Measurements from ENCODE around the gene WLS.

The WLS gene

DNA sequence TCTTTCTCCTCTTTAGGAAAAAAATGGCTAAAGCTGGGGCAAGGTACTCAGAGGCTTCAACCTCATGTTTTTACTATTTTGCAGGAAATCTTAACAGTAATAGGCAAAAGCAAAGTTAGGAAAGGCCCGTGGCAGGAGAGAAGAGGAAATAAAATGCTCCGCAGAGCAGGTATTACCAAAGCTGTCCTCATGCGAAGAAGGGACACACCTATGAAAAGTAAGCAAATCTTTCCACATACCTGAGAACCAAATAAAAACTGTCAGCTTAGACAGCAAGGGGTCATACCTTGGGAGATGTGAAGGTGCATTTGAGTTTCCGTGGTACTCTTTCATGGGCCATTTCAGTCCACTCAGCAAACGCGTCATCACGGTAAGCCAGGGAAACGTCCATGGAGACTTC is 73.5 kb downstream of the WLS start:
- TF ChIP-seq L3MBTL2 (conservative IDR thresholded peaks at IDR 0.05) (no peak), FOXM1 (IDR thresholded peaks at IDR 0.05; ENCODE audit: borderline replicate concordance) (no peak), SP1 (IDR thresholded peaks at IDR 0.05) (no peak), FOXK2 (IDR thresholded peaks at IDR 0.05) (no peak), BHLHE40 (IDR thresholded peaks at IDR 0.05; ENCODE audit: borderline replicate concordance) (no peak), FOXA1 (IDR thresholded peaks at IDR 0.05) (no peak), HDGF (IDR thresholded peaks at IDR 0.05; ENCODE audit: borderline replicate concordance) (no peak), CTBP1 (IDR thresholded peaks at IDR 0.05; ENCODE audit: borderline replicate concordance) (no peak), TARDBP (IDR thresholded peaks at IDR 0.05) (no peak), ELF4 (IDR thresholded peaks at IDR 0.05) (no peak), SUZ12 (IDR thresholded peaks at IDR 0.05) (no peak), LEF1 (IDR thresholded peaks at IDR 0.05; ENCODE audit: borderline replicate concordance) (no peak), NFRKB (IDR thresholded peaks at IDR 0.05) (no peak), ZNF384 (IDR thresholded peaks at IDR 0.05) (no peak), ARNT (IDR thresholded peaks at IDR 0.05) (no peak)
- TF ChIP-seq, protein P1, sequence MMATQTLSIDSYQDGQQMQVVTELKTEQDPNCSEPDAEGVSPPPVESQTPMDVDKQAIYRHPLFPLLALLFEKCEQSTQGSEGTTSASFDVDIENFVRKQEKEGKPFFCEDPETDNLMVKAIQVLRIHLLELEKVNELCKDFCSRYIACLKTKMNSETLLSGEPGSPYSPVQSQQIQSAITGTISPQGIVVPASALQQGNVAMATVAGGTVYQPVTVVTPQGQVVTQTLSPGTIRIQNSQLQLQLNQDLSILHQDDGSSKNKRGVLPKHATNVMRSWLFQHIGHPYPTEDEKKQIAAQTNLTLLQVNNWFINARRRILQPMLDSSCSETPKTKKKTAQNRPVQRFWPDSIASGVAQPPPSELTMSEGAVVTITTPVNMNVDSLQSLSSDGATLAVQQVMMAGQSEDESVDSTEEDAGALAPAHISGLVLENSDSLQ (IDR thresholded peaks at IDR 0.05): no peak
- ChIA-PET CTCF (no interaction called here), POLR2A (no interaction called here)
- DNase-seq (ENCODE audit: extremely low spot score): no peak

- CTCF ChIA-PET: no interaction called here
- POLR2A ChIA-PET: no interaction called here
- TF ChIP-seq FOXA1 (IDR thresholded peaks at IDR 0.05) (no peak), ARNT (IDR thresholded peaks at IDR 0.05) (no peak), CTBP1 (IDR thresholded peaks at IDR 0.05; ENCODE audit: borderline replicate concordance) (no peak), L3MBTL2 (conservative IDR thresholded peaks at IDR 0.05) (no peak), ELF4 (IDR thresholded peaks at IDR 0.05) (no peak), LEF1 (IDR thresholded peaks at IDR 0.05; ENCODE audit: borderline replicate concordance) (no peak), FOXK2 (IDR thresholded peaks at IDR 0.05) (no peak), SP1 (IDR thresholded peaks at IDR 0.05) (no peak), SUZ12 (IDR thresholded peaks at IDR 0.05) (no peak), HDGF (IDR thresholded peaks at IDR 0.05; ENCODE audit: borderline replicate concordance) (no peak), TARDBP (IDR thresholded peaks at IDR 0.05) (no peak), FOXM1 (IDR thresholded peaks at IDR 0.05; ENCODE audit: borderline replicate concordance) (no peak), ZNF384 (IDR thresholded peaks at IDR 0.05) (no peak), BHLHE40 (IDR thresholded peaks at IDR 0.05; ENCODE audit: borderline replicate concordance) (no peak), NFRKB (IDR thresholded peaks at IDR 0.05) (no peak)
- TF ChIP-seq, protein P1 (IDR thresholded peaks at IDR 0.05): no peak
- no peak for DNase-seq (ENCODE audit: extremely low spot score)
Measured at GRCh38 chr1:68157416-68157815, 74.9 kb downstream of the WLS start.

DNA sequence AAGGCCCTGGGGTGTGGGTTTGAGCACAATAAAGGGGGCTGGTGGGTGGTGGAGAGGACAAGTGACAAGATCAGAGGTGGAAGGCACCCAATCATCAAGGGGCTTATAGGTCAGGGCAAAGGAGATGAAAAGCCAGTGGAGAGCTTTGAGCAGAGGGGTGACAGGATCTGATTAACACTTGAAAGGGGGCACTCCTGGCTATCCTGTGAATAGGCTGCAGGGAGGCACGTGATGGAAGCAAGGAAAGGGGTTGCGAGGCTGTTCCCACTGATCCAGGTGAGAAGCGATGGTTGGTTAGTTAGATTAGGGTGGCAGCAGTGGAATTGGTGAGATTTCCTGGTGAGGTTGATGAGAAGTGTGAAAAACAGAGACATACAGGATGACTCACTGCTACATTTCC is 80.6 kb downstream of the WLS start:
- TF ChIP-seq SUZ12 (IDR thresholded peaks at IDR 0.05) (no peak), TARDBP (IDR thresholded peaks at IDR 0.05) (no peak), FOXA1 (IDR thresholded peaks at IDR 0.05) (no peak), SP1 (IDR thresholded peaks at IDR 0.05) (no peak), L3MBTL2 (conservative IDR thresholded peaks at IDR 0.05) (no peak), ZNF384 (IDR thresholded peaks at IDR 0.05) (no peak), FOXK2 (IDR thresholded peaks at IDR 0.05) (no peak), FOXM1 (IDR thresholded peaks at IDR 0.05; ENCODE audit: borderline replicate concordance) (no peak), ELF4 (IDR thresholded peaks at IDR 0.05) (no peak), NFRKB (IDR thresholded peaks at IDR 0.05) (no peak), CTBP1 (IDR thresholded peaks at IDR 0.05; ENCODE audit: borderline replicate concordance) (no peak), HDGF (IDR thresholded peaks at IDR 0.05; ENCODE audit: borderline replicate concordance) (no peak), LEF1 (IDR thresholded peaks at IDR 0.05; ENCODE audit: borderline replicate concordance) (no peak), ARNT (IDR thresholded peaks at IDR 0.05) (no peak), BHLHE40 (IDR thresholded peaks at IDR 0.05; ENCODE audit: borderline replicate concordance) (no peak)
- TF ChIP-seq, protein P1 (IDR thresholded peaks at IDR 0.05): no peak
- ChIA-PET POLR2A (no interaction called here), CTCF (interaction anchor here (0.6 kb wide), 1 partner anchor 31 kb away, joined by 3 read pairs; no protein-coding TSS in a partner anchor)
- no peak for DNase-seq (ENCODE audit: extremely low spot score)

- TF ChIP-seq FOXK2 (IDR thresholded peaks at IDR 0.05) (no peak), ZNF384 (IDR thresholded peaks at IDR 0.05) (no peak), HDGF (IDR thresholded peaks at IDR 0.05; ENCODE audit: borderline replicate concordance) (no peak), FOXM1 (IDR thresholded peaks at IDR 0.05; ENCODE audit: borderline replicate concordance) (no peak), CTBP1 (IDR thresholded peaks at IDR 0.05; ENCODE audit: borderline replicate concordance) (no peak), ARNT (IDR thresholded peaks at IDR 0.05) (no peak), TARDBP (IDR thresholded peaks at IDR 0.05) (no peak), LEF1 (IDR thresholded peaks at IDR 0.05; ENCODE audit: borderline replicate concordance) (no peak), L3MBTL2 (conservative IDR thresholded peaks at IDR 0.05) (no peak)
- TF ChIP-seq, protein P1 (IDR thresholded peaks at IDR 0.05): no peak
- ChIA-PET POLR2A (no interaction called here), CTCF (no interaction called here)
- DNase-seq (ENCODE audit: extremely low spot score): no peak
Measured at GRCh38 chr1:68149907-68150306, 82.4 kb downstream of the WLS start.

DNA sequence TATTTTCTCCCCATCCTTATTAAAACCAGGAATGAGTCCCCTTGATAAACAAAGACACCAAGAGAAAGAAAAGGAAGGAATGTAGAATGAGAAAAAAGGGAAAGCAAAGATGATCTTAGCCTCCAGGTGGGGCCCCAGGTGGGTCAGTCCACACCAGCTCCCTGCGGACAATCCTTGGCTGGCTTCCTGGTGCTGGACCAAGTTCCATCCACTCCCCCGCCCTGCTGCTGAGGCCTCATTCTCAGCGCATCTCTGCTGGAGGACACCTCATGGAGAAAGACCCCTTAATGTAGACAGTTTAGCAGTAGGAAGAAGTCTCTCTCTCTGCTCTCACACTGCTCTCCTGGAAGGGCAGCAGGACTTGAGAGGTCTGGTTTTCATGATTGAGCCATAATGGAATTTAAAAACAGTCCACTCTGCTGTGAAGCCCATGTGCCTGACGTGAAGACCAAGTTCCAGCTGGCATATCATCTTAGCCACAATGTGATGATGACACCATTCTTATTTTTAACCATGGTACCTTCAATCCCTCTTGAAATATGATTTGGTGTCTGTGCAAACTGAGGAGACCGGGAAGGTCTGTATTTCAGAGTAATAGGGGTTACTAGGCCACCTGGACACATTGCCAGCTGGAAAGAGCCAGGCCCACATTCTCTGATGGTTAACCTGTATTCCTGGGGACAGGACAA is 83.1 kb downstream of the WLS start:
- ChIA-PET CTCF (no interaction called here), POLR2A (no interaction called here)
- DNase-seq (ENCODE audit: extremely low spot score): no peak
- TF ChIP-seq L3MBTL2 (conservative IDR thresholded peaks at IDR 0.05) (no peak), NFRKB (IDR thresholded peaks at IDR 0.05) (no peak), TARDBP (IDR thresholded peaks at IDR 0.05) (no peak), CTBP1 (IDR thresholded peaks at IDR 0.05; ENCODE audit: borderline replicate concordance) (no peak), FOXA1 (IDR thresholded peaks at IDR 0.05) (no peak), LEF1 (IDR thresholded peaks at IDR 0.05; ENCODE audit: borderline replicate concordance) (no peak), SUZ12 (IDR thresholded peaks at IDR 0.05) (no peak), ELF4 (IDR thresholded peaks at IDR 0.05) (no peak), FOXK2 (IDR thresholded peaks at IDR 0.05) (no peak), HDGF (IDR thresholded peaks at IDR 0.05; ENCODE audit: borderline replicate concordance) (no peak), BHLHE40 (IDR thresholded peaks at IDR 0.05; ENCODE audit: borderline replicate concordance) (no peak), ARNT (IDR thresholded peaks at IDR 0.05) (no peak), FOXM1 (IDR thresholded peaks at IDR 0.05; ENCODE audit: borderline replicate concordance) (no peak), SP1 (IDR thresholded peaks at IDR 0.05) (no peak), ZNF384 (IDR thresholded peaks at IDR 0.05) (no peak)
- TF ChIP-seq, protein P1 (IDR thresholded peaks at IDR 0.05): no peak

All from HEK293T (cell line).